ENCODE data around the gene KIF6. TPM values are rescaled to one million over a fixed set of nuclear protein-coding genes. Genes with fewer than 3 reads are reported as not detected.

KIF6 gene
- total RNA-seq, 2 experiments from 2014 or later: 0.31 TPM; not detected in 1

- no peaks in the 10 kb centered on the region for H3K9me3 Mint-ChIP-seq
- H3K4me1 Mint-ChIP-seq (ENCODE audit: low read depth): no peaks in the 10 kb centered on the region
- H3K27me3 Mint-ChIP-seq: peaks cover 3% of the 10 kb centered on the region
- intact Hi-C loops (cut with micrococcal nuclease): no loop called here
- no peaks in the 10 kb centered on the region for H3K36me3 Mint-ChIP-seq
- H3K27ac Mint-ChIP-seq: no peak overlapping the region
- CTCF ChIA-PET: no interaction called here
- H3K4me3 Mint-ChIP-seq: no peak overlapping the region
- POLR2A ChIA-PET: no interaction called here
- DNase-seq: no peak
These were observed 305.6 kb downstream of the KIF6 start for GRCh38 chr6:39419607-39420006.

GRCh38 chr6:39417440-39417839, 307.8 kb downstream of the KIF6 start:
- POLR2A ChIA-PET: no interaction called here
- Mint-ChIP-seq H3K4me1 (ENCODE audit: low read depth) (no peaks in the 10 kb centered on the region), H3K4me3 (no peak overlapping the region), H3K9me3 (no peaks in the 10 kb centered on the region), H3K27me3 (peaks cover 3% of the 10 kb centered on the region), H3K27ac (no peak overlapping the region), H3K36me3 (no peaks in the 10 kb centered on the region)
- CTCF ChIA-PET: no interaction called here
- intact Hi-C loops (cut with micrococcal nuclease): no loop called here
- DNase-seq: no peak

- no peaks in the 10 kb centered on the region for H3K36me3 Mint-ChIP-seq
- H3K9me3 Mint-ChIP-seq: no peaks in the 10 kb centered on the region
- intact Hi-C loops (cut with micrococcal nuclease): no loop called here
- no peak overlapping the region for H3K27ac Mint-ChIP-seq
- H3K27me3 Mint-ChIP-seq: peaks cover 3% of the 10 kb centered on the region
- ChIA-PET POLR2A (no interaction called here), CTCF (no interaction called here)
- no peaks in the 10 kb centered on the region for H3K4me1 Mint-ChIP-seq (ENCODE audit: low read depth)
- no peak for DNase-seq
- H3K4me3 Mint-ChIP-seq: no peak overlapping the region
These were observed 308.5 kb downstream of the KIF6 start for GRCh38 chr6:39416728-39417127.

GRCh38 chr6:39416026-39416425, 309.2 kb downstream of the KIF6 start:
- no peaks in the 10 kb centered on the region for H3K9me3 Mint-ChIP-seq
- no peaks in the 10 kb centered on the region for H3K36me3 Mint-ChIP-seq
- intact Hi-C loops (cut with micrococcal nuclease): no loop called here
- POLR2A ChIA-PET: no interaction called here
- H3K4me1 Mint-ChIP-seq (ENCODE audit: low read depth): no peaks in the 10 kb centered on the region
- peaks cover 3% of the 10 kb centered on the region for H3K27me3 Mint-ChIP-seq
- no peak overlapping the region for H3K4me3 Mint-ChIP-seq
- no peak for DNase-seq
- CTCF ChIA-PET: no interaction called here
- no peak overlapping the region for H3K27ac Mint-ChIP-seq

DNA sequence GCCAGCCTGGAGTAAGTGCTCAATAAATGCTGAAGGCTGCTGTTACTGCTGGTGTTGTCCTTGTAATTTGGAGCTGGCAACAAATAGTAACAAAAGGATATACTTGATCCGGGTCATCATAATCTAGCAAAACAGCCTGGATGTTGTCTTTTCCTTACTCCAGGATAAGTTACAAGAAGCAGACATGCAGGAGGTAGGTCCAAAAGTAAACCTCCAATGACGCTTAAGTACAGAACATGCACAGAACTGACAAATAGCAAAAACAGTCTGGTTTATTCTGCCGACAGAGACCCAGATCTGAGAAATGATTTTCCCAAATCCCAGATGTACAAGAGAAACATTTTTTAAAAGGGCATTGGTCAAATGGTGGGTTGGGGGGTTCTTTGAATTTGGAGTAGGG, 309.7 kb downstream of the KIF6 start:
- no peak for DNase-seq
- ChIA-PET CTCF (no interaction called here), POLR2A (no interaction called here)
- Mint-ChIP-seq H3K27ac (no peak overlapping the region), H3K9me3 (no peaks in the 10 kb centered on the region), H3K36me3 (no peaks in the 10 kb centered on the region), H3K27me3 (peaks cover 3% of the 10 kb centered on the region), H3K4me3 (no peak overlapping the region), H3K4me1 (ENCODE audit: low read depth) (no peaks in the 10 kb centered on the region)
- intact Hi-C loops (cut with micrococcal nuclease): no loop called here

DNA sequence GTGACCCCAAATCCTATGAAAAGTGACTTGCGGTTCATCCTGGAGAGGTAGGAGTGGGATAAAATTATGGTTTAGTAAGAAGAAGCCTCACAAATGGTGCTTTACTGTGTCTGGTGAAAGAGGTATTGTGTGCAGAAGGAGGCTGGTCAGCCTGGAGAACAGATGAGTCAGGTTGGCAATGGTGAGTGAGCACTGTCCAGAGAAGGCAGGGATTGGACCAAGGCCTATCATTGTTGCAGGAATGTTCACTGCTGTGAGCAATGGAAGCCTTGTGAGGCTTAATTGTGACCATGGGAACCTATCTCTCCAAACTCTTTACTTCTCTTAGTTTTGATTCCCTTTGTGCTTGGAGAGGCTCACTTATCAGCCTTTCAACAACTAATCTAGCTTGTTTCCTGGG, 313.7 kb downstream of the KIF6 start:
- DNase-seq: no peak
- ChIA-PET POLR2A (no interaction called here), CTCF (no interaction called here)
- Mint-ChIP-seq H3K4me1 (ENCODE audit: low read depth) (no peaks in the 10 kb centered on the region), H3K9me3 (no peaks in the 10 kb centered on the region), H3K4me3 (no peak overlapping the region), H3K27me3 (peaks cover 3% of the 10 kb centered on the region), H3K36me3 (no peaks in the 10 kb centered on the region), H3K27ac (no peak overlapping the region)
- intact Hi-C loops (cut with micrococcal nuclease): no loop called here

GRCh38 chr6:39411001-39411400, 314.2 kb downstream of the KIF6 start:
- H3K36me3 Mint-ChIP-seq: no peaks in the 10 kb centered on the region
- no peak for DNase-seq
- H3K4me3 Mint-ChIP-seq: no peak overlapping the region
- H3K9me3 Mint-ChIP-seq: no peaks in the 10 kb centered on the region
- no peaks in the 10 kb centered on the region for H3K27me3 Mint-ChIP-seq
- POLR2A ChIA-PET: no interaction called here
- no peak overlapping the region for H3K27ac Mint-ChIP-seq
- intact Hi-C loops (cut with micrococcal nuclease): no loop called here
- H3K4me1 Mint-ChIP-seq (ENCODE audit: low read depth): no peaks in the 10 kb centered on the region
- CTCF ChIA-PET: no interaction called here

DNA sequence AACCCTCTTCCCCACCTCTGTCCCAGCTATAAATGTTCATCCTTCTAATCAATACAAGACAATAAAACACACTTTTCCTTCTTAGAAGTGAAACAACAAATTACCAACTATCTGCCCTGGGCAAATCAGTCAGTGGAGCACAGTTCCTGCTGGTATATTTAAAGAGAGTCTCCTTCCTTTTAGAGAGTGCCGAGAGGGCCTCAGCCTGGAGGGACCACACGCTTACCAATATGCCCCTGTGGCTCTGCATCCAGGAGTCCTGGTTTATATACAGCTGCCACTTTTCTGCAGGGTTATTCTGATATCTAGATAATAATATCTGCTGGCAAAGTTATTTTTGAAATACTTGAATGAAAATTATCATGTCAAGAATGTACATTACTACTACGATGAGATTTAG, 315.3 kb downstream of the KIF6 start:
- CTCF ChIA-PET: no interaction called here
- Mint-ChIP-seq H3K27ac (no peak overlapping the region), H3K4me3 (no peak overlapping the region), H3K4me1 (ENCODE audit: low read depth) (no peaks in the 10 kb centered on the region), H3K9me3 (no peaks in the 10 kb centered on the region), H3K36me3 (no peaks in the 10 kb centered on the region), H3K27me3 (no peaks in the 10 kb centered on the region)
- DNase-seq: no peak
- intact Hi-C loops (cut with micrococcal nuclease): no loop called here
- POLR2A ChIA-PET: no interaction called here

GRCh38 chr6:39407446-39407993, 317.7 kb downstream of the KIF6 start:
- H3K4me3 Mint-ChIP-seq: no peak overlapping the region

GRCh38 chr6:39404312-39404711, 320.9 kb downstream of the KIF6 start:
- DNase-seq: no peak
- intact Hi-C loops (cut with micrococcal nuclease): no loop called here
- Mint-ChIP-seq H3K9me3 (no peaks in the 10 kb centered on the region), H3K4me3 (no peak overlapping the region), H3K4me1 (ENCODE audit: low read depth) (no peaks in the 10 kb centered on the region), H3K36me3 (no peaks in the 10 kb centered on the region), H3K27me3 (no peaks in the 10 kb centered on the region), H3K27ac (no peak overlapping the region)
- ChIA-PET CTCF (no interaction called here), POLR2A (no interaction called here)

More at GRCh38 chr6:39407446-39407993, 317.7 kb downstream of the KIF6 start:
- Mint-ChIP-seq H3K9me3 (no peaks in the 10 kb centered on the region), H3K4me1 (ENCODE audit: low read depth) (no peaks in the 10 kb centered on the region), H3K27me3 (no peaks in the 10 kb centered on the region), H3K27ac (no peak overlapping the region), H3K36me3 (no peaks in the 10 kb centered on the region)
- CTCF ChIA-PET: no interaction called here
- no peak for DNase-seq
- POLR2A ChIA-PET: no interaction called here
- intact Hi-C loops (cut with micrococcal nuclease): no loop called here

DNA sequence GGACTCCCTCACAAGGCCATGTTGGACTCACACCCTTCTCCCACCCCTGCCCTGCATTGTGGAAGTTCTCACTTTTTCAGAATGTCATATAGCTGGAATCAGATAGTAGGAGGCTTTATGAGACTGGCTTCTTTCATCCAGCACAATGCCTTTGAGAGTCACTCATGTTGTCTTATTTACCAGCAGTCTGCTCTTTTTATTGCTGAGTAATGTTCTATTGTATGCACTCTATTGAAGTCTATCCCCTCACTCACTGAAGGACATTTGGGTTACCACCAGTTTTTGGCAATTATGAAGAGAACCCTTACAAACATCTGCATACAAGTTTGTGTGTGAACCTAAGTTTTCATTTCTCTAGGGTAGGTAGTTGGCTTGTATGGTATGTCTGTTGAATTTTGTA, 321.9 kb downstream of the KIF6 start:
- CTCF ChIA-PET: no interaction called here
- Mint-ChIP-seq H3K4me1 (ENCODE audit: low read depth) (no peaks in the 10 kb centered on the region), H3K4me3 (no peak overlapping the region), H3K27ac (no peak overlapping the region), H3K9me3 (no peaks in the 10 kb centered on the region), H3K27me3 (no peaks in the 10 kb centered on the region), H3K36me3 (no peaks in the 10 kb centered on the region)
- DNase-seq: no peak
- intact Hi-C loops (cut with micrococcal nuclease): no loop called here
- POLR2A ChIA-PET: no interaction called here

DNA sequence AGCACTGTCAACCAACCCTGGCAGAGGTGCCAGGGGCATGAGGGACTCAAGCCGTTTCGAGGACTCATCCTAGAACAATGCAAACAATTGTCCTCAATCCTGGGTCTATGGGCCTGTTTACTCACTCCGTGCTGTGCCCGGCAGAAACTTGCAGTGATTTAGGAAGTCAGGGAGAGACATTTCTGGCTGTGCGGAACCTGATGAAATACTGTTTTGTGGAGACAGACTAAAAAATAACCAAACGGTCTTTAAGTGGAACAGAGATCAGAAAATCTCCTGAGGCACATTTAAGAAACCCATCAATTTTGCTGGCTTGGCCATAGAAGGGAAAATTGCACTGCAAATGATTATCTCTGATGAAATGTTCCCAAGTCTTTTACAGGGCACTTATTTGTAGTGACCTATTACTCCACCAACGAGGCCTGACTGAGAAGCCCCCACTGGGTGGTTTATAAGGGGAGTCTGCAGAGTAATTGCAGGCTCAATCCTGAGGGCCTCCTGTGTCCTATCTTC, 322.9 kb downstream of the KIF6 start:
- Mint-ChIP-seq H3K9me3 (no peaks in the 10 kb centered on the region), H3K4me1 (ENCODE audit: low read depth) (no peaks in the 10 kb centered on the region), H3K27ac (no peak overlapping the region), H3K36me3 (no peaks in the 10 kb centered on the region), H3K27me3 (peaks cover 3% of the 10 kb centered on the region), H3K4me3 (no peak overlapping the region)
- ChIA-PET POLR2A (no interaction called here), CTCF (no interaction called here)
- intact Hi-C loops (cut with micrococcal nuclease): no loop called here
- no peak for DNase-seq

- Mint-ChIP-seq H3K27ac (no peak overlapping the region), H3K9me3 (no peaks in the 10 kb centered on the region), H3K27me3 (peaks cover 3% of the 10 kb centered on the region), H3K36me3 (no peaks in the 10 kb centered on the region), H3K4me1 (ENCODE audit: low read depth) (no peaks in the 10 kb centered on the region), H3K4me3 (no peak overlapping the region)
- ChIA-PET CTCF (no interaction called here), POLR2A (no interaction called here)
- intact Hi-C loops (cut with micrococcal nuclease): no loop called here
- DNase-seq: no peak
These were observed 323.8 kb downstream of the KIF6 start for GRCh38 chr6:39401376-39401775.

DNA sequence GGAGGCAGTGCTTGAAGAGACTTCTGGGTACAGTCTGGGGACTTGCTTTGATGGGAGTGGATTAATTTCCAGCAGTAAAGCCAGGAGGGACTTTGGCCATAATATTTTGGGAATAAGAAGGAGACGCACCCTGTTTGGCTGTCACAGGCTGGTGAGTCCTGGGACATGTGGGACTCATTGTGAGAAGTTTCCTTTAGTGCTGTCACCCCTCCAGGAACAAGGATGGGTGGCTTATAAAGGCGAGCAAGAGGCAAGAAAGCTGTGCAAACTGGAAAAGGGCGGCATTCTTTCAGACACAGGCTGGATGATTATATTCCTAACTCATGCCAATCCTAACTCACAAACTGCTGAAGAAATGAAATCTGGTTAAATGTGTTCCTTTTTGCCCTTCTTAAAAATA, 325.2 kb downstream of the KIF6 start:
- H3K4me3 Mint-ChIP-seq: no peak overlapping the region
- POLR2A ChIA-PET: no interaction called here
- no peaks in the 10 kb centered on the region for H3K4me1 Mint-ChIP-seq (ENCODE audit: low read depth)
- DNase-seq: no peak
- CTCF ChIA-PET: no interaction called here
- no peaks in the 10 kb centered on the region for H3K36me3 Mint-ChIP-seq
- H3K27me3 Mint-ChIP-seq: peaks cover 3% of the 10 kb centered on the region
- intact Hi-C loops (cut with micrococcal nuclease): no loop called here
- no peaks in the 10 kb centered on the region for H3K9me3 Mint-ChIP-seq
- H3K27ac Mint-ChIP-seq: no peak overlapping the region
